HG03066 (cell line): ENCODE data around the gene HEATR3.
A peak's percentile ranks its signal among the peaks of the same experiment; 100 is the strongest.

Source experiments
- ATAC-seq: cut with Tn5 transposase; IDR thresholded peaks from one replicate; pipeline ENCODE4 v1.9.1; 2021; ENCODE audit warnings: low read depth; ENCODE audit not compliant: unreplicated experiment

The HEATR3 gene

GRCh38 chr16:50152351-50152806 lies 86.6 kb downstream of the HEATR3 start:
- ATAC-seq: peak; percentile 53

DNA sequence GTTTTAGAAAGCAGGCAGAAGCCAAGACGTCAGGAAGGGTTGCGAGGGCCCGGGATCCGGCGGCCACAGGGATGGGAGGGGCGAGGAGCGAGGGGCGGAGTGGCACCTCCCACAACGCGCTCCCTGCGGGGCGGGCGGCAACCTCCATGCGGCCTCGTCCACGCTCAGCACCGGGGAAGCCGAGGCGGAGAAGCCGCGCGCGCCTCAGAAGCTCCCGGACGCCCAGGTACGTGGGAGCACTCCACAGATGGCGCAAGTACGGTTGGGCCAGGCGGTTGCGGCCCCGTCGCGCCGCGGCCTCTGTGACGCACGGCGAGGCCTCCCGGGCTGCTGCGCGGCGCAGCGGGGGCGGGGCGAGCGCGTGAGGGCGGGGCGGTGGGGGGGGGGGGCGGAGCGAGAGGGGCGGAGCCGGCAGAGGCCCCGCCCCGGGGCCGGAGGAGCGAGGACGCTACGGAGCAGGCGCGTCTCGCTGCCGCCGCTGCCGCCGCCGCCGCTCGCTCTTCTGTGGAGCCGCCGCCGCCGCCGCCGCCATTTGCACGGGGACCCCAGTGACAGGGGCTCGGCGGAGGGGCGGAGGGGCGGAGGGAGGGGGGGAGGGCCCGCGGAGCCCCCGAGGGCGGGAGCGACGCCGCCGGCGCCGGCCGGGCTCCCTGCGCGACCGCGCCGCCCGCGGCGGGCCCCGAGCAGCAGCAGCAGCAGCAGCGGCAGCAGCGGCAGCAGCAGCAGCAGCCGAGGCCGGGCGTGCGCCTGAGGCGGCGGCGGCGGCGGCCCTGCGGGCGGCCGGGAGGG lies 87.2 kb downstream of the HEATR3 start, which contains the start of gene TENT4B:
Gene TENT4B, plus strand, starts transcription at position 500 of the 789 bp plus-strand sequence. CDS start 316 bp downstream, outside the sequence.
- ATAC-seq: peak; percentile 71

DNA sequence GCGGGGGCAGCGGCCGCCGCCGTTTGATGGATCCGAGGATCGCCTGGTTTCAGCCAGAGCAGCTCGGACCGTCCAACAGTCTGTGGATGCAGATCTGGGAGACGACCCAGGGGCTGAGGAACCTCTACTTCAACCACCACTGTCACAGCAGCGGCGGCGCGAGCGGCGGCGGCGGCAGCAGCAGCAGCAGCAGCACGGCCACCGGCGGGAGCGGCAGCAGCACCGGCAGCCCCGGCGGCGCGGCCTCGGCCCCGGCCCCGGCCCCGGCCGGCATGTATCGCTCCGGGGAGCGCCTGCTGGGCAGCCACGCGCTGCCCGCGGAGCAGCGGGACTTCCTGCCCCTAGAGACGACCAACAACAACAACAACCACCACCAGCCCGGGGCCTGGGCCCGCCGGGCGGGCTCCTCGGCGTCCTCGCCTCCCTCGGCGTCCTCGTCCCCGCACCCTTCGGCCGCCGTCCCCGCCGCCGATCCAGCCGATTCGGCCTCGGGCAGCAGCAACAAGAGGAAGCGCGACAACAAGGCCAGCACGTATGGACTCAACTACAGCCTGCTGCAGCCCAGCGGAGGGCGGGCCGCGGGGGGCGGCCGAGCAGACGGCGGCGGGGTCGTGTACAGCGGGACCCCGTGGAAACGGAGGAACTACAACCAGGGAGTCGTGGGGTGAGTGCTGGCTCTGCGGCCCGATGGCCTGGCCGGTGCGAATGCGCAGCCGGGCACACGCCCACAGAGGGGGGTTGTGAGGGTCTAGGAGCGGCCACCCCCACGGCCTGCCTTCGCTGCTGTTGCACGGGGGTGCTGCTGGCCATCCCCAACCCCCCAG lies 88.0 kb downstream of the HEATR3 start:
- ATAC-seq: peak; percentile 5

GRCh38 chr16:50154420-50154950 lies 88.7 kb downstream of the HEATR3 start:
- no peak for ATAC-seq

GRCh38 chr16:50155925-50156324 lies 90.2 kb downstream of the HEATR3 start:
- ATAC-seq: no peak
